ENCODE results near the gene FSIP1.

FSIP1 gene

GRCh38 chr15:39641191-39641889 lies 141.3 kb downstream of the FSIP1 start:
- ChIA-PET POLR2A (no interaction called here), CTCF (interaction anchor here (1.1 to 1.2 kb wide), 2 partner anchors 10 to 11 kb away, joined by 3 read pairs; no protein-coding TSS in a partner anchor)
- H3K4me3 ChIP-seq (ENCODE audit: low read depth, low read length), result no peak overlapping the region
- no peak for DNase-seq (ENCODE audit: low read depth, low spot score)
- TF ChIP-seq, protein P1, sequence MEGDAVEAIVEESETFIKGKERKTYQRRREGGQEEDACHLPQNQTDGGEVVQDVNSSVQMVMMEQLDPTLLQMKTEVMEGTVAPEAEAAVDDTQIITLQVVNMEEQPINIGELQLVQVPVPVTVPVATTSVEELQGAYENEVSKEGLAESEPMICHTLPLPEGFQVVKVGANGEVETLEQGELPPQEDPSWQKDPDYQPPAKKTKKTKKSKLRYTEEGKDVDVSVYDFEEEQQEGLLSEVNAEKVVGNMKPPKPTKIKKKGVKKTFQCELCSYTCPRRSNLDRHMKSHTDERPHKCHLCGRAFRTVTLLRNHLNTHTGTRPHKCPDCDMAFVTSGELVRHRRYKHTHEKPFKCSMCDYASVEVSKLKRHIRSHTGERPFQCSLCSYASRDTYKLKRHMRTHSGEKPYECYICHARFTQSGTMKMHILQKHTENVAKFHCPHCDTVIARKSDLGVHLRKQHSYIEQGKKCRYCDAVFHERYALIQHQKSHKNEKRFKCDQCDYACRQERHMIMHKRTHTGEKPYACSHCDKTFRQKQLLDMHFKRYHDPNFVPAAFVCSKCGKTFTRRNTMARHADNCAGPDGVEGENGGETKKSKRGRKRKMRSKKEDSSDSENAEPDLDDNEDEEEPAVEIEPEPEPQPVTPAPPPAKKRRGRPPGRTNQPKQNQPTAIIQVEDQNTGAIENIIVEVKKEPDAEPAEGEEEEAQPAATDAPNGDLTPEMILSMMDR (IDR thresholded peaks at IDR 0.05; ENCODE audit: insufficient read depth, low read length, missing control alignments), result no peak

DNA sequence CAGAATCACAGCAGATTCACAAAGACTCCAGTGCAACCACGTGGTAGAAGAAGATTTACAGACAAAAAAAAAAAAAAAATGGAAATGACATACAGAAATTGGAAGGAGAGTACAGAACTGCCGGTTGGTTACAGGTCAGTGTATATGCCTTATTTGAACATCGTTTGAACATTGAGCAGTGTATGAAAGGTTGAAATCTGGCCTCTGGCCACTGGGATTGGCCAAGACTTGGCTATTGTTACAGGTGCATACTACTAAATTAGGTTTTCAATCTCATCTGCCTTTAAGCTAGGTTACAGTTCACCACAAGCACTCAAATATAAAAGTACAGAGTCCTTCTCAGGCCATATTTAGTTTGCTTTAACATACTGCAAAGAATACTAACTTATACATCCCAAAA lies 142.0 kb downstream of the FSIP1 start:
- H3K4me3 ChIP-seq (ENCODE audit: low read depth, low read length), result no peak overlapping the region
- ChIA-PET POLR2A (no interaction called here), CTCF (interaction anchor here (1.1 to 1.2 kb wide), 2 partner anchors 10 to 12 kb away, joined by 3 read pairs; no protein-coding TSS in a partner anchor)
- DNase-seq (ENCODE audit: low read depth, low spot score), result no peak
- TF ChIP-seq, protein P1 (IDR thresholded peaks at IDR 0.05; ENCODE audit: insufficient read depth, low read length, missing control alignments), result no peak

DNA sequence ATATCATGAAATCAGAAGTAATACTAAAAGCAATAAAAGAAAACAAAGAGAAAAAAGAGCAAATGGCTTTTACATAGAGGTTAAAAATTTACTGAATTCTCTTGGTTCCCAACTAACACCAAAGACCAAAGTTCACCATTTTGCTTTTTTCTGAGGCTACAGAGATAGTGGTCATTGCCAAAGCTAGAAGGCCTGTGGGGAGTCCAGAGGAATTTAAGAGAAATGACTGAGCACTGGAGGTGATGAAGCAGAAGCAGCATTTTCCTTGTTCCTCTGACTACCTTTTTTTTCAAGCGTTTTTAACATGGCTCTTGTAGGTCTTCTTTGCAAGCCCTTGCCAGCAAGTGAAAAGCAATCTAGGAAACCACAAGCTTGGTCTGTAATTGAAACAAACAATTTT lies 143.6 kb downstream of the FSIP1 start:
- H3K4me3 ChIP-seq (ENCODE audit: low read depth, low read length), result no peak overlapping the region
- ChIA-PET CTCF (no interaction called here), POLR2A (no interaction called here)
- TF ChIP-seq, protein P1 (IDR thresholded peaks at IDR 0.05; ENCODE audit: insufficient read depth, low read length, missing control alignments), result no peak
- no peak for DNase-seq (ENCODE audit: low read depth, low spot score)

DNA sequence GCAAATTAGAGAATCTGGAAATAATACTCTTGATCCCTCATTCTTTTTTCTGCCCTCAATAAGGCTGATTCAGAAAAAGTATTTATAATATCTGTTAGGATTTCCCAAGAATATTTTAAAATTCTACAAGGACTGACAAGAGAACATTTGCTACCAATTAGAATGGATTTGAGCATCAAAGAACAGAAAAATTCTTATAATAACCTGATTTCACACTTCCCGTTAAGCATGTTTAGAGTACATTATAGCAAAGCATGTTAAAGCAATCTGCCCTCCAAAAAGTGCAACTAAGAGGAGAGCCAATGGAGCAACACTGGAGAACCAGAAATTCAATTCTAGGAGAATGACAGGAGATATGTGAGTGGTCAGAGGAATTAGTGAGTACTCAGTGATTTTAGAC lies 144.6 kb downstream of the FSIP1 start:
- TF ChIP-seq, protein P1 (IDR thresholded peaks at IDR 0.05; ENCODE audit: insufficient read depth, low read length, missing control alignments), result no peak
- no peak for DNase-seq (ENCODE audit: low read depth, low spot score)
- POLR2A ChIA-PET, result no interaction called here
- CTCF ChIA-PET, result interaction anchor here (1.2 kb wide), 1 partner anchor 9 kb away, joined by 3 read pairs; no protein-coding TSS in a partner anchor
- no peak overlapping the region for H3K4me3 ChIP-seq (ENCODE audit: low read depth, low read length)

GRCh38 chr15:39631357-39631756 lies 151.3 kb downstream of the FSIP1 start:
- TF ChIP-seq, protein P1 (IDR thresholded peaks at IDR 0.05; ENCODE audit: insufficient read depth, low read length, missing control alignments), result no peak
- DNase-seq (ENCODE audit: low read depth, low spot score), result no peak
- ChIA-PET CTCF (interaction anchor here (0.7 to 14.6 kb wide), 7 partner anchors 10 to 125 kb away, joined by 3 to 94 read pairs (median 6); no protein-coding TSS in a partner anchor), POLR2A (no interaction called here)
- no peak overlapping the region for H3K4me3 ChIP-seq (ENCODE audit: low read depth, low read length)

DNA sequence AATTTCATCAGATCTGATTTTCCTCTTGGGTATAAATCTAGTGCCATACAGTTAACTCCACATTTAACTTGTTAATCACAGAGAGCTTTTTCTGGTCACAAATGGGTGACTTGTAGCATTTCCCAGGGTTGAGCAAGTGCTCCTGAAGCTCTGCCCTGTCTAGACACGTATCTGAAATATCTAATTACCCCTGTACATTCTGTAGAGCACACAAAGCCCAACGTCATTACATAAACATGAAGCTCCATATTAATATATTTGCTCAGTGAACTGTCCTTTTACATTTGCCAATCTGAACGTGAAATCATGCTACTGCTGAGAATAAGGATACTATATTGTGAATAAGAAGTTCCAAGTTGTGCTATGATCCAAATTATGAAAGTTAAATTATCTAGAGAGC lies 152.7 kb downstream of the FSIP1 start:
- ChIA-PET CTCF (interaction anchor here (1.4 to 14.6 kb wide), 3 partner anchors 13 to 127 kb away, joined by 5 to 94 read pairs (median 6); no protein-coding TSS in a partner anchor), POLR2A (no interaction called here)
- TF ChIP-seq, protein P1 (IDR thresholded peaks at IDR 0.05; ENCODE audit: insufficient read depth, low read length, missing control alignments), result no peak
- DNase-seq (ENCODE audit: low read depth, low spot score), result no peak
- no peak overlapping the region for H3K4me3 ChIP-seq (ENCODE audit: low read depth, low read length)
